GM19468 (cell line): ENCODE data around the gene XDH.

Experiments used
- ATAC-seq: cut with Tn5 transposase; IDR thresholded peaks from one replicate; pipeline ENCODE4 v1.9.1; 2021; ENCODE audit warnings: mild to moderate bottlenecking, moderate library complexity, moderate number of reproducible peaks; ENCODE audit not compliant: unreplicated experiment; ENCODE audit errors: extremely low read depth

The XDH gene

GRCh38 chr2:31404827-31405226, 9.7 kb downstream of the XDH start:
- ATAC-seq = no peak

GRCh38 chr2:31404302-31404701, 10.2 kb downstream of the XDH start:
- no peak for ATAC-seq

- ATAC-seq = no peak
Observed at GRCh38 chr2:31402388-31402787, 12.2 kb downstream of the XDH start.

GRCh38 chr2:31401580-31401979, 13.0 kb downstream of the XDH start:
- ATAC-seq = no peak

- ATAC-seq = no peak
Observed at GRCh38 chr2:31398881-31399280, 15.7 kb downstream of the XDH start.

GRCh38 chr2:31397094-31397493, 17.4 kb downstream of the XDH start:
- no peak for ATAC-seq

- no peak for ATAC-seq
Observed at GRCh38 chr2:31390324-31390723, 24.2 kb downstream of the XDH start.

- no peak for ATAC-seq
Observed at GRCh38 chr2:31388736-31389135, 25.8 kb downstream of the XDH start.

GRCh38 chr2:31387850-31388249, 26.7 kb downstream of the XDH start:
- ATAC-seq = no peak

GRCh38 chr2:31386648-31387047, 27.9 kb downstream of the XDH start:
- ATAC-seq = no peak

- ATAC-seq = no peak
Observed at GRCh38 chr2:31386172-31386571, 28.4 kb downstream of the XDH start.

- ATAC-seq = no peak
Observed at GRCh38 chr2:31384771-31385276, 29.7 kb downstream of the XDH start.

- ATAC-seq = no peak
Observed at GRCh38 chr2:31384351-31384750, 30.2 kb downstream of the XDH start.

GRCh38 chr2:31383471-31384153, 30.9 kb downstream of the XDH start:
- ATAC-seq = no peak

GRCh38 chr2:31382452-31383120, 32.0 kb downstream of the XDH start:
- ATAC-seq = no peak

GRCh38 chr2:31381601-31382000, 32.9 kb downstream of the XDH start:
- no peak for ATAC-seq

GRCh38 chr2:31380243-31380642, 34.3 kb downstream of the XDH start:
- no peak for ATAC-seq

- ATAC-seq = no peak
Observed at GRCh38 chr2:31379747-31380146, 34.8 kb downstream of the XDH start.

- no peak for ATAC-seq
Observed at GRCh38 chr2:31378791-31379501, 35.6 kb downstream of the XDH start.

- ATAC-seq = no peak
Observed at GRCh38 chr2:31378389-31378788, 36.2 kb downstream of the XDH start.

GRCh38 chr2:31373127-31373526, 41.4 kb downstream of the XDH start:
- ATAC-seq = no peak
